ENCODE results near the gene GLRA2. TPM values are rescaled to one million over a fixed set of nuclear protein-coding genes. Genes with fewer than 3 reads are reported as not detected.

GLRA2 gene
- total and polyA plus RNA-seq, 2 of the 13 experiments (the other 11 are each of a cell fraction or from before 2014, with no cell fraction given): not detected

GRCh38 chrX:14554131-14554715 is 24.9 kb downstream of the GLRA2 start:
- in situ Hi-C loops (cut with HindIII; ENCODE audit: extremely low pct_ligation_motif_present, low pct_unique_long_range_greater_than_20kb) (no loop called here), intact Hi-C loops (cut with micrococcal nuclease; ENCODE audit: unreplicated experiment) (no loop called here)
- Histone ChIP-seq H3K36me3 (replicated peaks in 1 of 2; ENCODE audit: control insufficient read depth in 1 of 2, insufficient read depth in 2 of 2, low read length in 2 of 2) (no peaks in the 10 kb centered on the region), H3K4me2 (ENCODE audit: low read depth, low read length) (no peak overlapping the region), H3K27me3 (ENCODE audit: control insufficient read depth in 1 of 2, insufficient read depth in 2 of 2, low read length in 2 of 2) (no peaks in the 10 kb centered on the region), H3K4me3 (replicated peaks in 1 of 3; ENCODE audit: insufficient read depth in 1 of 3, low read depth in 2 of 3, low read length in 3 of 3) (no peak overlapping the region), H3K4me1 (ENCODE audit: insufficient read depth, low read length) (no peaks in the 10 kb centered on the region), H2AFZ (ENCODE audit: low read length) (no peak overlapping the region), H3K9ac (ENCODE audit: insufficient read depth, low read depth, low read length) (no peak overlapping the region), H3K27ac (ENCODE audit: extremely low read length, insufficient read depth, low read length) (no peak overlapping the region), H3K79me2 (ENCODE audit: insufficient read depth, low read length) (no peaks in the 10 kb centered on the region), H4K20me1 (ENCODE audit: insufficient read depth, low read length) (no peaks in the 10 kb centered on the region), H3K9me3 (ENCODE audit: low read length) (no peaks in the 10 kb centered on the region)
- POLR2A ChIA-PET: no interaction called here
- ATAC-seq (no peak), DNase-seq (ENCODE audit: low spot score) (no peak), FAIRE-seq (no peak)
- CTCF ChIA-PET (ENCODE audit: low intra/inter-chr PET ratio, low total read pairs): no interaction called here
- TF ChIP-seq ZNF274 (CRISPR knock-in tag; IDR thresholded peaks at IDR 0.05) (no peak), HNRNPLL (IDR thresholded peaks at IDR 0.05; ENCODE audit: low read depth, low read length, poor library complexity, severe bottlenecking) (no peak), ATF1 (CRISPR knock-in tag; IDR thresholded peaks at IDR 0.05) (no peak), ZNF775 (CRISPR knock-in tag; IDR thresholded peaks at IDR 0.05; ENCODE audit: borderline replicate concordance) (no peak), CEBPG (CRISPR knock-in tag; IDR thresholded peaks at IDR 0.05) (no peak), REXO4 (CRISPR knock-in tag; IDR thresholded peaks at IDR 0.05; ENCODE audit: borderline replicate concordance) (no peak), ZNF484 (CRISPR knock-in tag; IDR thresholded peaks at IDR 0.05; ENCODE audit: borderline replicate concordance, low read depth) (no peak), KAT7 (CRISPR knock-in tag; IDR thresholded peaks at IDR 0.05; ENCODE audit: borderline replicate concordance) (no peak)
- no TSS peak for BruUV-seq (replicated peaks)
- 21% methylated on average over 3 of the region's 3 CpGs for WGBS (ENCODE audit: low lambda C conversion rate)

GRCh38 chrX:14564058-14564457 is 34.7 kb downstream of the GLRA2 start:
- no TSS peak for BruUV-seq (replicated peaks)
- H3K9ac ChIP-seq (ENCODE audit: insufficient read depth, low read depth, low read length): no peak overlapping the region
- intact Hi-C loops (cut with micrococcal nuclease; ENCODE audit: unreplicated experiment) (no loop called here), in situ Hi-C loops (cut with HindIII; ENCODE audit: extremely low pct_ligation_motif_present, low pct_unique_long_range_greater_than_20kb) (no loop called here)
- H3K36me3 ChIP-seq (replicated peaks in 1 of 2; ENCODE audit: control insufficient read depth in 1 of 2, insufficient read depth in 2 of 2, low read length in 2 of 2): no peaks in the 10 kb centered on the region
- no peaks in the 10 kb centered on the region for H4K20me1 ChIP-seq (ENCODE audit: insufficient read depth, low read length)
- CTCF ChIA-PET (ENCODE audit: low intra/inter-chr PET ratio, low total read pairs): no interaction called here
- FAIRE-seq: no peak
- ATAC-seq: no peak
- H3K79me2 ChIP-seq (ENCODE audit: insufficient read depth, low read length): no peaks in the 10 kb centered on the region
- no peaks in the 10 kb centered on the region for H3K9me3 ChIP-seq (ENCODE audit: low read length)
- no peaks in the 10 kb centered on the region for H3K27me3 ChIP-seq (ENCODE audit: control insufficient read depth in 1 of 2, insufficient read depth in 2 of 2, low read length in 2 of 2)
- POLR2A ChIA-PET: no interaction called here
- WGBS (ENCODE audit: low lambda C conversion rate): 47% methylated on average over 2 of the region's 2 CpGs
- no peaks in the 10 kb centered on the region for H3K4me1 ChIP-seq (ENCODE audit: insufficient read depth, low read length)
- H2AFZ ChIP-seq (ENCODE audit: low read length): no peak overlapping the region
- DNase-seq (ENCODE audit: low spot score): no peak
- no peak overlapping the region for H3K4me2 ChIP-seq (ENCODE audit: low read depth, low read length)
- H3K27ac ChIP-seq (ENCODE audit: extremely low read length, insufficient read depth, low read length): no peak overlapping the region
- H3K4me3 ChIP-seq (replicated peaks in 1 of 3; ENCODE audit: insufficient read depth in 1 of 3, low read depth in 2 of 3, low read length in 3 of 3): no peak overlapping the region
- no peak for TF ChIP-seq NFKBIZ (CRISPR knock-in tag; IDR thresholded peaks at IDR 0.05)
- TF ChIP-seq ZBTB39 (CRISPR knock-in tag; IDR thresholded peaks at IDR 0.05): no peak
- TF ChIP-seq PLRG1 (conservative IDR thresholded peaks at IDR 0.05): no peak
- no peak for TF ChIP-seq ZNF800 (CRISPR knock-in tag; IDR thresholded peaks at IDR 0.05)
- TF ChIP-seq ZNF101 (CRISPR knock-in tag; IDR thresholded peaks at IDR 0.05; ENCODE audit: borderline replicate concordance, low read depth): no peak
- no peak for TF ChIP-seq CC2D1A (CRISPR knock-in tag; IDR thresholded peaks at IDR 0.05)
- TF ChIP-seq NFATC3 (CRISPR knock-in tag; IDR thresholded peaks at IDR 0.05): no peak
- TF ChIP-seq POLR2G (IDR thresholded peaks at IDR 0.05; ENCODE audit: low read depth, low read length): no peak
- no peak for TF ChIP-seq SIN3B (IDR thresholded peaks at IDR 0.05; ENCODE audit: low read length)
- TF ChIP-seq CHCHD3 (CRISPR knock-in tag; IDR thresholded peaks at IDR 0.05): no peak
